HCT116 (cell line): Measurements from ENCODE around the gene CYP3A7.

Experiments used
- CBX3 ChIP-seq: IDR thresholded peaks from 2 replicates; pipeline ENCODE4 v1.6.1; 2012; ENCODE audit warnings: low read depth
- CTCF ChIP-seq, 3 experiments: fragments of 200-600 bp in 1 of 3; sonication (generic) in 1 of 3; IDR thresholded peaks in 2 of 3; conservative IDR thresholded peaks in 1 of 3; 2 replicates each; pipeline ENCODE4 v1.5.1; 2012 to 2017; ENCODE audit warnings: low read depth in 2 of 3, low read length in 2 of 3, antibody characterized with exemption in 1 of 3, borderline replicate concordance in 1 of 3, control low read depth in 1 of 3, mild to moderate bottlenecking in 1 of 3, mixed read lengths in 1 of 3, mixed run types in 1 of 3, moderate library complexity in 1 of 3; ENCODE audit not compliant: insufficient read depth in 1 of 3
- MAX ChIP-seq: IDR thresholded peaks from 2 replicates; pipeline ENCODE4 v1.6.1; 2012
- POLR2AphosphoS5 ChIP-seq: IDR thresholded peaks from 2 replicates; pipeline ENCODE4 v1.6.1; 2011; ENCODE audit warnings: mild to moderate bottlenecking, low read depth, low read length, moderate library complexity
- RAD21 ChIP-seq: IDR thresholded peaks from 2 replicates; pipeline ENCODE4 v1.6.1; 2012; ENCODE audit warnings: low read depth, mild to moderate bottlenecking
- SIN3A ChIP-seq: IDR thresholded peaks from 2 replicates; pipeline ENCODE4 v1.6.1; 2012; ENCODE audit warnings: low read depth

GRCh38 chr7:99779949-99780348 is 45.0 kb upstream of the CYP3A7 start:
- TF ChIP-seq POLR2AphosphoS5 (no peak), CTCF (IDR thresholded peaks at IDR 0.05 in 2 of 3, conservative IDR thresholded peaks at IDR 0.05 in 1 of 3; ENCODE audit: borderline replicate concordance in 1 of 3, insufficient read depth in 1 of 3, low read depth in 2 of 3, low read length in 2 of 3) (no peak), SIN3A (no peak), CBX3 (no peak), RAD21 (no peak), MAX (no peak)
